ENCODE data around the gene MFNG.

MFNG gene

GRCh38 chr22:37492428-37493344 is 6.5 kb upstream of the MFNG start:
- no peak for FAIRE-seq

- FAIRE-seq, result no peak
Measured at GRCh38 chr22:37491559-37492427, 5.6 kb upstream of the MFNG start.

GRCh38 chr22:37491106-37491505 is 4.9 kb upstream of the MFNG start:
- no peak for FAIRE-seq

GRCh38 chr22:37489983-37490382 is 3.8 kb upstream of the MFNG start:
- FAIRE-seq, result no peak

GRCh38 chr22:37488337-37489135 is 2.4 kb upstream of the MFNG start:
- no peak for FAIRE-seq

GRCh38 chr22:37487571-37487970 is 1.4 kb upstream of the MFNG start:
- no peak for FAIRE-seq

GRCh38 chr22:37487129-37487528 is 945 bp upstream of the MFNG start:
- FAIRE-seq, result no peak

- no peak for FAIRE-seq
Measured at GRCh38 chr22:37485395-37486223, 575 bp downstream of the MFNG start.

- FAIRE-seq, result no peak
Measured at GRCh38 chr22:37484480-37485394, 1.4 kb downstream of the MFNG start.

- no peak for FAIRE-seq
Measured at GRCh38 chr22:37483050-37483449, 3.1 kb downstream of the MFNG start.

- no peak for FAIRE-seq
Measured at GRCh38 chr22:37482244-37482643, 3.9 kb downstream of the MFNG start.

- FAIRE-seq, result no peak
Measured at GRCh38 chr22:37481347-37481907, 4.8 kb downstream of the MFNG start.

- no peak for FAIRE-seq
Measured at GRCh38 chr22:37480387-37481346, 5.5 kb downstream of the MFNG start.

- FAIRE-seq, result no peak
Measured at GRCh38 chr22:37479196-37479595, 7.0 kb downstream of the MFNG start.

- FAIRE-seq, result no peak
Measured at GRCh38 chr22:37476389-37477329, 9.5 kb downstream of the MFNG start.

GRCh38 chr22:37474447-37475090 is 11.6 kb downstream of the MFNG start:
- no peak for FAIRE-seq

- FAIRE-seq, result no peak
Measured at GRCh38 chr22:37473437-37473946, 12.7 kb downstream of the MFNG start.
